HepG2 (cell line): ENCODE results near the gene PMEL. TPM values are rescaled to one million over a fixed set of nuclear protein-coding genes. Genes with fewer than 3 reads are reported as not detected.

Source experiments
- ATRX ChIP-seq: sonication (generic); formaldehyde crosslinking; IDR thresholded peaks from 2 replicates; pipeline ENCODE4 v1.4.0; 2020; ENCODE audit warnings: missing genetic modification reagents, borderline replicate concordance
- FOXM1 ChIP-seq: sonication (generic); formaldehyde crosslinking; IDR thresholded peaks from 2 replicates; pipeline ENCODE4 v1.5.0; 2020; ENCODE audit warnings: missing genetic modification reagents
- HNRNPUL1 ChIP-seq: fragments of 200-400 bp; formaldehyde crosslinking; IDR thresholded peaks from 2 replicates; pipeline ENCODE4 v1.6.1; 2017; ENCODE audit warnings: low read depth, mild to moderate bottlenecking, low read length, moderate library complexity
- MBNL3 ChIP-seq: fragments of 250-450 bp; sonication (Bioruptor Pico); conservative IDR thresholded peaks from 2 replicates; pipeline ENCODE4 v1.8.0; 2022; ENCODE audit warnings: mild to moderate bottlenecking, inconsistent platforms
- MIXL1 ChIP-seq: IDR thresholded peaks from 2 replicates; pipeline ENCODE4 v1.6.1; 2016
- POLR2AphosphoS5 ChIP-seq: IDR thresholded peaks from 2 replicates; pipeline ENCODE4 v1.6.1; 2012; ENCODE audit warnings: low read depth, low read length
- ZNF572 ChIP-seq: sonication (generic); formaldehyde crosslinking; IDR thresholded peaks from 2 replicates; pipeline ENCODE4 v1.5.1; 2020; ENCODE audit warnings: mild to moderate bottlenecking, missing genetic modification reagents
- ZNF773 ChIP-seq: sonication (generic); formaldehyde crosslinking; IDR thresholded peaks from 2 replicates; pipeline ENCODE4 v1.4.0; 2020; ENCODE audit warnings: missing genetic modification reagents, borderline replicate concordance
- ZNF83 ChIP-seq: sonication (generic); formaldehyde crosslinking; IDR thresholded peaks from 2 replicates; pipeline ENCODE4 v1.4.0; 2020; ENCODE audit warnings: missing genetic modification reagents, mild to moderate bottlenecking, borderline replicate concordance
- ZSCAN31 ChIP-seq: sonication (generic); formaldehyde crosslinking; IDR thresholded peaks from 2 replicates; pipeline ENCODE4 v1.5.0; 2020; ENCODE audit warnings: low read depth, mild to moderate bottlenecking, missing genetic modification reagents
- polyA plus RNA-seq, 8 experiments: library from polyadenylated mRNA; depleted of rRNA in 3 of 8; stranded (reverse) in 7 of 8; unstranded in 1 of 8; fragments of >200 nt; fragmentation: Illumina TruSeq in 4 of 8; extraction: Trizol in 4 of 8; gene quantifications; 2 replicates each; pipeline versions ENCODE4 v1.2.1 to v1.2.3, GENCODE V29; 2011 to 2016; ENCODE audit warnings: low read depth in 4 of 8, missing spikeins in 1 of 8, mixed read lengths in 1 of 8; ENCODE audit not compliant: insufficient read depth in 1 of 8
- total RNA-seq, 5 experiments: library from RNA; depleted of rRNA; stranded (reverse); fragments of >200 nt; fragmentation: Illumina TruSeq; extraction: Trizol; gene quantifications; 2 replicates each; pipeline ENCODE4 v1.2.3, GENCODE V29; 2016; ENCODE audit warnings: low read depth in 1 of 5
- TF ChIP-seq, protein P1 (sequence below): sonication (generic); formaldehyde crosslinking; IDR thresholded peaks from 2 replicates; pipeline ENCODE4 v1.8.0; 2022; ENCODE audit warnings: missing genetic modification reagents, mild to moderate bottlenecking, inconsistent platforms, borderline replicate concordance
- TF ChIP-seq, protein P2 (sequence below): sonication (generic); formaldehyde crosslinking; conservative IDR thresholded peaks from 2 replicates; pipeline ENCODE4 v1.8.1; 2023; ENCODE audit warnings: missing genetic modification reagents
- TF ChIP-seq, protein P3 (sequence below): sonication (generic); formaldehyde crosslinking; IDR thresholded peaks from 2 replicates; pipeline ENCODE4 v1.4.0; 2020; ENCODE audit warnings: mild to moderate bottlenecking, missing genetic modification reagents
- TF ChIP-seq, protein P4 (sequence below): sonication (generic); formaldehyde crosslinking; IDR thresholded peaks from 2 replicates; pipeline ENCODE4 v1.5.0; 2020; ENCODE audit warnings: mild to moderate bottlenecking, missing genetic modification reagents
- TF ChIP-seq, protein P5 (sequence below): sonication (generic); formaldehyde crosslinking; IDR thresholded peaks from 2 replicates; pipeline ENCODE4 v1.4.0; 2020; ENCODE audit warnings: mild to moderate bottlenecking, missing genetic modification reagents
- TF ChIP-seq, protein P6 (sequence below): sonication (generic); formaldehyde crosslinking; IDR thresholded peaks from 2 replicates; pipeline ENCODE4 v1.9.0; 2021; ENCODE audit warnings: mild to moderate bottlenecking, missing genetic modification reagents

Gene PMEL
- total and polyA plus RNA-seq, 2 of the 13 experiments (the other 11 are each of a cell fraction or from before 2014, with no cell fraction given), result 0.49 to 3.3 TPM

DNA sequence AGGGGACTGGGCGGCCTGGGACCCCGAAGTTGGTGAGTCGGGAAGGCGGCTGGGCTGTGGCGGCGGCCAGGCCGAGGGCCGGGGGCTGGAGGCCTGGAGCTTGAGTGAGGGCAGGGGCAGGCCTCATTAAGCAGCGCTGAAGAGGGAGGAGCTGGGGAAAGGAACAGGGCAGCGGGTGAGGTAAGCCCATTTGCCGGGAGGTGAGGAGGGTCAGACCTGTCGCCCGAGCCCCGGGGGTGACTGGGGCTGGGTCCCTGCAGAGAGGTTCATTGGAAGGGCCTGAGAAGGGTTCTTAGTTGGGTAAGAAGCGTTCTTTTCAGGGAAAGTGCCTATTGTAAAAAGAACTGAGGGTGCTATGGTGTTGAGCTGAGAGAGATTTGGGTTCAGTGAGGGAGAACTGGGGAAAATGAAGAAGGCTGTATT, 8.5 kb upstream of the PMEL start (continued):
- no peak for TF ChIP-seq MBNL3 (CRISPR knock-in tag)
- TF ChIP-seq ZNF572 (CRISPR knock-in tag), result 0 out of 2 replicates have a peak, but pooled peaks have one; percentile 9
- TF ChIP-seq HNRNPUL1, result no peak
- TF ChIP-seq ZNF773, result no peak
- no peak for TF ChIP-seq ZNF83 (CRISPR knock-in tag)
- TF ChIP-seq, protein P1, sequence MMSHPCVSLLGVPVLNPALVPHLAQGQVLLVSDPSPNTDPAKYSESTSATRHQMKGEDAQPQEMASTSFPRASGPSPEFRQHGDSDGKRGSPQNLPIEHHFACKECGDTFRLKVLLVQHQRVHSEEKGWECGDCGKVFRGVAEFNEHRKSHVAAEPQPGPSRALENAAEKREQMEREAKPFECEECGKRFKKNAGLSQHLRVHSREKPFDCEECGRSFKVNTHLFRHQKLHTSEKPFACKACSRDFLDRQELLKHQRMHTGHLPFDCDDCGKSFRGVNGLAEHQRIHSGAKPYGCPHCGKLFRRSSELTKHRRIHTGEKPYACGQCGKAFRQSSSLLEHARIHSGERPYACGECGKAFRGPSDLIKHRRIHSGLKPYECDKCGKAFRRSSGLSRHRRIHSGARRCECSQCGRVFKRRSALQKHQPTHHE (CRISPR knock-in tag), result no peak
- TF ChIP-seq, protein P2, sequence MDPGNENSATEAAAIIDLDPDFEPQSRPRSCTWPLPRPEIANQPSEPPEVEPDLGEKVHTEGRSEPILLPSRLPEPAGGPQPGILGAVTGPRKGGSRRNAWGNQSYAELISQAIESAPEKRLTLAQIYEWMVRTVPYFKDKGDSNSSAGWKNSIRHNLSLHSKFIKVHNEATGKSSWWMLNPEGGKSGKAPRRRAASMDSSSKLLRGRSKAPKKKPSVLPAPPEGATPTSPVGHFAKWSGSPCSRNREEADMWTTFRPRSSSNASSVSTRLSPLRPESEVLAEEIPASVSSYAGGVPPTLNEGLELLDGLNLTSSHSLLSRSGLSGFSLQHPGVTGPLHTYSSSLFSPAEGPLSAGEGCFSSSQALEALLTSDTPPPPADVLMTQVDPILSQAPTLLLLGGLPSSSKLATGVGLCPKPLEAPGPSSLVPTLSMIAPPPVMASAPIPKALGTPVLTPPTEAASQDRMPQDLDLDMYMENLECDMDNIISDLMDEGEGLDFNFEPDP (CRISPR knock-in tag), result no peak
- TF ChIP-seq, protein P3, sequence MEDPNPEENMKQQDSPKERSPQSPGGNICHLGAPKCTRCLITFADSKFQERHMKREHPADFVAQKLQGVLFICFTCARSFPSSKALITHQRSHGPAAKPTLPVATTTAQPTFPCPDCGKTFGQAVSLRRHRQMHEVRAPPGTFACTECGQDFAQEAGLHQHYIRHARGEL, result no peak
- TF ChIP-seq, protein P4, sequence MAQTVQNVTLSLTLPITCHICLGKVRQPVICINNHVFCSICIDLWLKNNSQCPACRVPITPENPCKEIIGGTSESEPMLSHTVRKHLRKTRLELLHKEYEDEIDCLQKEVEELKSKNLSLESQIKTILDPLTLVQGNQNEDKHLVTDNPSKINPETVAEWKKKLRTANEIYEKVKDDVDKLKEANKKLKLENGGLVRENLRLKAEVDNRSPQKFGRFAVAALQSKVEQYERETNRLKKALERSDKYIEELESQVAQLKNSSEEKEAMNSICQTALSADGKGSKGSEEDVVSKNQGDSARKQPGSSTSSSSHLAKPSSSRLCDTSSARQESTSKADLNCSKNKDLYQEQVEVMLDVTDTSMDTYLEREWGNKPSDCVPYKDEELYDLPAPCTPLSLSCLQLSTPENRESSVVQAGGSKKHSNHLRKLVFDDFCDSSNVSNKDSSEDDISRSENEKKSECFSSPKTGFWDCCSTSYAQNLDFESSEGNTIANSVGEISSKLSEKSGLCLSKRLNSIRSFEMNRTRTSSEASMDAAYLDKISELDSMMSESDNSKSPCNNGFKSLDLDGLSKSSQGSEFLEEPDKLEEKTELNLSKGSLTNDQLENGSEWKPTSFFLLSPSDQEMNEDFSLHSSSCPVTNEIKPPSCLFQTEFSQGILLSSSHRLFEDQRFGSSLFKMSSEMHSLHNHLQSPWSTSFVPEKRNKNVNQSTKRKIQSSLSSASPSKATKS (CRISPR knock-in tag), result no peak
- TF ChIP-seq POLR2AphosphoS5, result no peak
- TF ChIP-seq, protein P5, sequence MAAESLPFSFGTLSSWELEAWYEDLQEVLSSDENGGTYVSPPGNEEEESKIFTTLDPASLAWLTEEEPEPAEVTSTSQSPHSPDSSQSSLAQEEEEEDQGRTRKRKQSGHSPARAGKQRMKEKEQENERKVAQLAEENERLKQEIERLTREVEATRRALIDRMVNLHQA (CRISPR knock-in tag), result no peak
- no peak for TF ChIP-seq MIXL1 (CRISPR knock-in tag)
- TF ChIP-seq FOXM1, result no peak
- TF ChIP-seq, protein P6, sequence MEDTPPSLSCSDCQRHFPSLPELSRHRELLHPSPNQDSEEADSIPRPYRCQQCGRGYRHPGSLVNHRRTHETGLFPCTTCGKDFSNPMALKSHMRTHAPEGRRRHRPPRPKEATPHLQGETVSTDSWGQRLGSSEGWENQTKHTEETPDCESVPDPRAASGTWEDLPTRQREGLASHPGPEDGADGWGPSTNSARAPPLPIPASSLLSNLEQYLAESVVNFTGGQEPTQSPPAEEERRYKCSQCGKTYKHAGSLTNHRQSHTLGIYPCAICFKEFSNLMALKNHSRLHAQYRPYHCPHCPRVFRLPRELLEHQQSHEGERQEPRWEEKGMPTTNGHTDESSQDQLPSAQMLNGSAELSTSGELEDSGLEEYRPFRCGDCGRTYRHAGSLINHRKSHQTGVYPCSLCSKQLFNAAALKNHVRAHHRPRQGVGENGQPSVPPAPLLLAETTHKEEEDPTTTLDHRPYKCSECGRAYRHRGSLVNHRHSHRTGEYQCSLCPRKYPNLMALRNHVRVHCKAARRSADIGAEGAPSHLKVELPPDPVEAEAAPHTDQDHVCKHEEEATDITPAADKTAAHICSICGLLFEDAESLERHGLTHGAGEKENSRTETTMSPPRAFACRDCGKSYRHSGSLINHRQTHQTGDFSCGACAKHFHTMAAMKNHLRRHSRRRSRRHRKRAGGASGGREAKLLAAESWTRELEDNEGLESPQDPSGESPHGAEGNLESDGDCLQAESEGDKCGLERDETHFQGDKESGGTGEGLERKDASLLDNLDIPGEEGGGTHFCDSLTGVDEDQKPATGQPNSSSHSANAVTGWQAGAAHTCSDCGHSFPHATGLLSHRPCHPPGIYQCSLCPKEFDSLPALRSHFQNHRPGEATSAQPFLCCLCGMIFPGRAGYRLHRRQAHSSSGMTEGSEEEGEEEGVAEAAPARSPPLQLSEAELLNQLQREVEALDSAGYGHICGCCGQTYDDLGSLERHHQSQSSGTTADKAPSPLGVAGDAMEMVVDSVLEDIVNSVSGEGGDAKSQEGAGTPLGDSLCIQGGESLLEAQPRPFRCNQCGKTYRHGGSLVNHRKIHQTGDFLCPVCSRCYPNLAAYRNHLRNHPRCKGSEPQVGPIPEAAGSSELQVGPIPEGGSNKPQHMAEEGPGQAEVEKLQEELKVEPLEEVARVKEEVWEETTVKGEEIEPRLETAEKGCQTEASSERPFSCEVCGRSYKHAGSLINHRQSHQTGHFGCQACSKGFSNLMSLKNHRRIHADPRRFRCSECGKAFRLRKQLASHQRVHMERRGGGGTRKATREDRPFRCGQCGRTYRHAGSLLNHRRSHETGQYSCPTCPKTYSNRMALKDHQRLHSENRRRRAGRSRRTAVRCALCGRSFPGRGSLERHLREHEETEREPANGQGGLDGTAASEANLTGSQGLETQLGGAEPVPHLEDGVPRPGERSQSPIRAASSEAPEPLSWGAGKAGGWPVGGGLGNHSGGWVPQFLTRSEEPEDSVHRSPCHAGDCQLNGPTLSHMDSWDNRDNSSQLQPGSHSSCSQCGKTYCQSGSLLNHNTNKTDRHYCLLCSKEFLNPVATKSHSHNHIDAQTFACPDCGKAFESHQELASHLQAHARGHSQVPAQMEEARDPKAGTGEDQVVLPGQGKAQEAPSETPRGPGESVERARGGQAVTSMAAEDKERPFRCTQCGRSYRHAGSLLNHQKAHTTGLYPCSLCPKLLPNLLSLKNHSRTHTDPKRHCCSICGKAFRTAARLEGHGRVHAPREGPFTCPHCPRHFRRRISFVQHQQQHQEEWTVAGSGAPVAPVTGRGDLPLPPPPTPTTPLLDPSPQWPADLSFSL (CRISPR knock-in tag), result no peak
- no peak for TF ChIP-seq ZSCAN31 (CRISPR knock-in tag)
- TF ChIP-seq ATRX (CRISPR knock-in tag), result no peak
